Measurements from ENCODE around the gene IQCH.

DNA sequence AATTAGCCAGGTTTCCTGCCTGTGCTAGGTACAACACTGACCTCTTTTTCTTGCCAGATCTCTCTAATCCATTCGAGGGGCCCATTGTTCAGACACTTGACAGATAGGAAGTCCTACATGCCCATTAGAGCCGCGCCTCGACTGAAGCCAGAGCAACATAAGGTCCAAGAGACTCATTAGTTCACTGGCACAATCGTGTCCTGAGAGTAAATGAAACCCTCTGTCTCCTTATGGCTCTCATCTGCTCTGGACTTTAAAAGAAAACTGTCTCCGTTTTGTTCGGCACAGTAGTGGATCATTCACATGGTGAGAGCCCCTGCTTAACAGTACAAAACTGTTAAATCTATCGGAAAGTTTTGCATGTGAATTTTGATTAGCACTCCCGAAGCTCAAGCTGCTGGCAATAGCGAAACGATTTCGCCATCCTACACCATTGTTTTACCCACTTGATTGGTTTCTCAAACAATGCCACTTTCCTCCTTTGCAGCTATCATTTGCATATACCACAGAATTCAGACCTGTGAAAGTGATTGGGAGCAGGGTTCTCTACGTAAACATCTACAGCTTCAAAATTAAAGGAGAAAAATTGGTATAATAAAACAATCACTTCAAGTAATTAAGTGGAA lies 247.4 kb downstream of the IQCH start:
- TF ChIP-seq, protein P1, sequence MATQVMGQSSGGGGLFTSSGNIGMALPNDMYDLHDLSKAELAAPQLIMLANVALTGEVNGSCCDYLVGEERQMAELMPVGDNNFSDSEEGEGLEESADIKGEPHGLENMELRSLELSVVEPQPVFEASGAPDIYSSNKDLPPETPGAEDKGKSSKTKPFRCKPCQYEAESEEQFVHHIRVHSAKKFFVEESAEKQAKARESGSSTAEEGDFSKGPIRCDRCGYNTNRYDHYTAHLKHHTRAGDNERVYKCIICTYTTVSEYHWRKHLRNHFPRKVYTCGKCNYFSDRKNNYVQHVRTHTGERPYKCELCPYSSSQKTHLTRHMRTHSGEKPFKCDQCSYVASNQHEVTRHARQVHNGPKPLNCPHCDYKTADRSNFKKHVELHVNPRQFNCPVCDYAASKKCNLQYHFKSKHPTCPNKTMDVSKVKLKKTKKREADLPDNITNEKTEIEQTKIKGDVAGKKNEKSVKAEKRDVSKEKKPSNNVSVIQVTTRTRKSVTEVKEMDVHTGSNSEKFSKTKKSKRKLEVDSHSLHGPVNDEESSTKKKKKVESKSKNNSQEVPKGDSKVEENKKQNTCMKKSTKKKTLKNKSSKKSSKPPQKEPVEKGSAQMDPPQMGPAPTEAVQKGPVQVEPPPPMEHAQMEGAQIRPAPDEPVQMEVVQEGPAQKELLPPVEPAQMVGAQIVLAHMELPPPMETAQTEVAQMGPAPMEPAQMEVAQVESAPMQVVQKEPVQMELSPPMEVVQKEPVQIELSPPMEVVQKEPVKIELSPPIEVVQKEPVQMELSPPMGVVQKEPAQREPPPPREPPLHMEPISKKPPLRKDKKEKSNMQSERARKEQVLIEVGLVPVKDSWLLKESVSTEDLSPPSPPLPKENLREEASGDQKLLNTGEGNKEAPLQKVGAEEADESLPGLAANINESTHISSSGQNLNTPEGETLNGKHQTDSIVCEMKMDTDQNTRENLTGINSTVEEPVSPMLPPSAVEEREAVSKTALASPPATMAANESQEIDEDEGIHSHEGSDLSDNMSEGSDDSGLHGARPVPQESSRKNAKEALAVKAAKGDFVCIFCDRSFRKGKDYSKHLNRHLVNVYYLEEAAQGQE (IDR thresholded peaks at IDR 0.05; ENCODE audit: insufficient read depth in 1 of 2, low read depth in 2 of 2, low read length in 2 of 2) = no peak
- TF ChIP-seq POLR2AphosphoS5 (IDR thresholded peaks at IDR 0.05; ENCODE audit: low read depth, low read length) (no peak), TAF1 (IDR thresholded peaks at IDR 0.05; ENCODE audit: borderline replicate concordance, insufficient read depth, low read length) (no peak), SIN3A (IDR thresholded peaks at IDR 0.05; ENCODE audit: borderline replicate concordance, insufficient read depth, low read length) (no peak), FOXP2 (optimal IDR thresholded peaks at IDR 0.05; ENCODE audit: borderline replicate concordance, extremely low read depth, extremely low read length, insufficient read depth) (no peak)

All from PFSK-1 (cell line).